Measurements from ENCODE around the gene CPNE6. TPM values are rescaled to one million over a fixed set of nuclear protein-coding genes. Genes with fewer than 3 reads are reported as not detected.

CPNE6 gene
- total and polyA plus RNA-seq, 12 donors: 0.12 to 0.64 (median 0.41) TPM; not detected in 8

- WGBS, 2 donors: 72 to 77% methylated on average over 3 of the region's 3 CpGs
- H3K27ac ChIP-seq: no peak overlapping the region
- ATAC-seq (no peak), DNase-seq (no peak)
- TF ChIP-seq CTCF (IDR thresholded peaks at IDR 0.05): no peak
- H3K27me3 ChIP-seq: peaks cover 0 to 29% (median 4%) of the 10 kb centered on the region in 7 donors
- no peaks in the 10 kb centered on the region for H3K9me3 ChIP-seq
- intact Hi-C loops (cut with DNase I): loop anchor here in 1 of 10 donors (10.0 kb wide), 1 partner anchor 100 kb away; the partner anchor contains the start of gene DHRS4L2
- peaks cover 0 to 12% (median 6%) of the 10 kb centered on the region in 9 donors for H3K4me1 ChIP-seq
- H3K4me3 ChIP-seq: no peak overlapping the region
- H3K36me3 ChIP-seq: no peaks in the 10 kb centered on the region
These were observed 13.9 kb downstream of the CPNE6 start for GRCh38 chr14:24085215-24085614.

- Histone ChIP-seq H3K27me3 (peaks cover 0 to 17% (median 0%) of the 10 kb centered on the region in 7 donors), H3K9me3 (no peaks in the 10 kb centered on the region), H3K4me3 (no peak overlapping the region), H3K27ac (no peak overlapping the region), H3K36me3 (no peaks in the 10 kb centered on the region), H3K4me1 (peaks cover 0 to 11% (median 5%) of the 10 kb centered on the region in 9 donors)
- intact Hi-C loops (cut with DNase I): loop anchor here in 1 of 10 donors (10.0 kb wide), 1 partner anchor 102 kb away; the partner anchor contains the start of gene DHRS4L2
- DNase-seq (no peak), ATAC-seq (no peak)
- 78 to 83% methylated on average over 3 of the region's 3 CpGs for WGBS, 2 donors
- no peak for TF ChIP-seq CTCF (IDR thresholded peaks at IDR 0.05)
These were observed 15.0 kb downstream of the CPNE6 start for GRCh38 chr14:24086193-24086955.

- no peak for DNase-seq
- no peak for ATAC-seq
- H3K9me3 ChIP-seq: no peaks in the 10 kb centered on the region
- H3K27me3 ChIP-seq: peaks cover 0 to 11% (median 0%) of the 10 kb centered on the region in 7 donors
- no peaks in the 10 kb centered on the region for H3K36me3 ChIP-seq
- no peak for TF ChIP-seq CTCF (IDR thresholded peaks at IDR 0.05)
- WGBS, 2 donors: 72 to 74% methylated on average over 1 of the region's 1 CpG
- intact Hi-C loops (cut with DNase I): loop anchor here in 1 of 10 donors (10.0 kb wide), 1 partner anchor 102 kb away; the partner anchor contains the start of gene DHRS4L2
- no peak overlapping the region for H3K27ac ChIP-seq
- H3K4me3 ChIP-seq: no peak overlapping the region
- H3K4me1 ChIP-seq: peaks cover 0 to 8% (median 0%) of the 10 kb centered on the region in 9 donors
These were observed 15.6 kb downstream of the CPNE6 start for GRCh38 chr14:24087004-24087403.

- H3K9me3 ChIP-seq: no peaks in the 10 kb centered on the region
- H3K4me3 ChIP-seq: no peak overlapping the region
- peaks cover 0 to 19% (median 0%) of the 10 kb centered on the region in 9 donors for H3K4me1 ChIP-seq
- 80 to 86% methylated on average over 2 of the region's 2 CpGs for WGBS, 2 donors
- intact Hi-C loops (cut with DNase I): loop anchor here in 3 of 10 donors (2.0 to 10.0 kb wide), 2 partner anchors 29 to 103 kb away; partner anchors contain the start of gene DHRS4L2 (in 1 of the 3)
- TF ChIP-seq CTCF (IDR thresholded peaks at IDR 0.05): no peak
- no peak overlapping the region for H3K27ac ChIP-seq
- DNase-seq: no peak
- no peaks in the 10 kb centered on the region for H3K36me3 ChIP-seq
- no peak for ATAC-seq
- peaks cover 0 to under 1% (median 0%) of the 10 kb centered on the region in 7 donors for H3K27me3 ChIP-seq
These were observed 16.7 kb downstream of the CPNE6 start for GRCh38 chr14:24088095-24088494.

Measured in heart right ventricle (tissue), 16 donors.